B cell (primary cell): ENCODE measurements around the gene S100A1. TPM values are rescaled to one million over a fixed set of nuclear protein-coding genes. Genes with fewer than 3 reads are reported as not detected.

Experiments used
- ATAC-seq: fragments of 200-7000 bp; cut with Tn5 transposase; one replicate; pipeline ENCODE4 v1.10.0; 2021; ENCODE audit warnings: low read depth, mild to moderate bottlenecking, moderate number of reproducible peaks, moderate library complexity
- CTCF ChIA-PET: fragments of 350-600 bp; sonication (Branson Sonifier 250); formaldehyde crosslinking; loops from one replicate; lab custom pipeline; 2021; ENCODE audit warnings: antibody characterized with exemption, inconsistent platforms; lab: Charles Lee
- POLR2A ChIA-PET: fragments of 350-600 bp; sonication (Branson Sonifier 250); formaldehyde crosslinking; loops from one replicate; lab custom pipeline; 2021; ENCODE audit warnings: antibody characterized with exemption; lab: Charles Lee
- DNase-seq: peaks from one replicate; pipeline ENCODE4 v3.0.0; 2013
- H2AFZ ChIP-seq: 2 replicates; pipeline ENCODE4 v1.6.1; 2012; ENCODE audit warnings: mild to moderate bottlenecking, low read depth, low read length; ENCODE audit not compliant: insufficient read depth, poor library complexity, severe bottlenecking
- H3K27ac ChIP-seq, 2 donors: 1 replicate in 1 of 2; 2 replicates in 1 of 2; pipeline ENCODE4 v1.5.1; 2012 to 2013; ENCODE audit warnings: low read length in 2 of 2, mild to moderate bottlenecking in 2 of 2, moderate library complexity in 1 of 2
- H3K27me3 ChIP-seq, 4 experiments: fragments of 200-600 bp in 1 of 4; sonication (generic) in 1 of 4; replicated peaks in 1 of 4; 1 replicate in 2 of 4; 2 replicates in 2 of 4; pipeline versions ENCODE4 v1.6.1 to v1.7.0; 2013 to 2016; ENCODE audit warnings: low read length in 3 of 4, mild to moderate bottlenecking in 2 of 4, mixed read lengths in 1 of 4, moderate library complexity in 1 of 4; ENCODE audit not compliant: insufficient read depth in 4 of 4, control insufficient read depth in 3 of 4; ENCODE audit errors: control extremely low read depth in 1 of 4
- H3K36me3 ChIP-seq, 2 experiments: replicated peaks in 1 of 2; 1 replicate in 1 of 2; 2 replicates in 1 of 2; pipeline versions ENCODE4 v1.6.1 to v1.7.1; 2013; ENCODE audit warnings: low read length in 1 of 2; ENCODE audit not compliant: insufficient read depth in 2 of 2, control insufficient read depth in 1 of 2; ENCODE audit errors: control extremely low read depth in 1 of 2, extremely low read depth in 1 of 2
- H3K4me1 ChIP-seq, 2 donors: fragments of 200-600 bp in 1 of 2; sonication (generic) in 1 of 2; 1 replicate in 1 of 2; 2 replicates in 1 of 2; pipeline versions ENCODE4 v1.5.1 to v1.6.1; 2013 to 2017; ENCODE audit warnings: low read length in 2 of 2; ENCODE audit not compliant: control insufficient read depth in 2 of 2, insufficient read depth in 2 of 2
- H3K4me2 ChIP-seq: replicated peaks from 2 replicates; pipeline ENCODE3; 2012; ENCODE audit warnings: mild to moderate bottlenecking, low read depth, low read length; ENCODE audit not compliant: poor library complexity, severe bottlenecking
- H3K4me3 ChIP-seq, 5 experiments: fragments of 200-600 bp in 1 of 5; sonication (generic) in 1 of 5; 1 replicate in 3 of 5; 2 replicates in 2 of 5; pipeline versions ENCODE4 v1.5.1 to v1.7.0; 2011 to 2016; ENCODE audit warnings: low read length in 4 of 5, mild to moderate bottlenecking in 4 of 5, low read depth in 2 of 5, control low read depth in 1 of 5, moderate library complexity in 1 of 5; ENCODE audit not compliant: insufficient read depth in 1 of 5; ENCODE audit errors: control extremely low read depth in 1 of 5, extremely low read depth in 1 of 5
- H3K79me2 ChIP-seq: fragments of 200-600 bp; sonication (generic); one replicate; pipeline ENCODE4 v1.6.0; 2016; ENCODE audit warnings: low read length; ENCODE audit not compliant: control insufficient read depth, insufficient read depth
- H3K9ac ChIP-seq: fragments of 200-600 bp; sonication (generic); 2 replicates; pipeline ENCODE4 v1.6.1; 2017; ENCODE audit warnings: mild to moderate bottlenecking, low read length, moderate library complexity
- H3K9me3 ChIP-seq, 3 donors: one replicate each; pipeline versions ENCODE4 v1.6.1 to v1.7.1; 2013; ENCODE audit warnings: low read length in 2 of 3; ENCODE audit not compliant: control insufficient read depth in 2 of 3, insufficient read depth in 1 of 3; ENCODE audit errors: control extremely low read depth in 1 of 3
- H4K20me1 ChIP-seq: 2 replicates; pipeline ENCODE4 v1.6.0; 2012; ENCODE audit warnings: mild to moderate bottlenecking, low read length; ENCODE audit not compliant: insufficient read depth, control insufficient read depth, poor library complexity, severe bottlenecking
- H3K27ac Mint-ChIP-seq: one replicate; pipeline ENCODE4 v1.8.0; 2021; ENCODE audit warnings: mixed read lengths
- H3K27me3 Mint-ChIP-seq: one replicate; pipeline ENCODE4 v1.8.0; 2021; ENCODE audit warnings: mixed read lengths
- H3K4me1 Mint-ChIP-seq: one replicate; pipeline ENCODE4 v1.8.0; 2021; ENCODE audit warnings: mixed read lengths
- H3K4me3 Mint-ChIP-seq: one replicate; pipeline ENCODE4 v1.8.0; 2021; ENCODE audit warnings: mixed read lengths
- H3K9me3 Mint-ChIP-seq: one replicate; pipeline ENCODE4 v1.8.0; 2022; ENCODE audit warnings: mixed read lengths; ENCODE audit not compliant: insufficient read depth
- EZH2 ChIP-seq: IDR thresholded peaks from 2 replicates; pipeline ENCODE4 v1.6.1; 2012; ENCODE audit warnings: borderline replicate concordance, low read depth, mild to moderate bottlenecking, moderate library complexity, low read length; ENCODE audit not compliant: insufficient read depth, poor library complexity, severe bottlenecking
- WGBS: methylation state at CpG from one replicate; pipeline ENCODE4 v1.1.5; 2013; ENCODE audit warnings: missing lambda C conversion rate; ENCODE audit not compliant: insufficient coverage; 5-methylcytosine and 5-hydroxymethylcytosine counted together
- intact Hi-C: fragments of 100-400 bp; cut with micrococcal nuclease; formaldehyde crosslinking; loops from one replicate; pipeline ENCODE4 v1.10.0; 2022
- polyA plus RNA-seq: library from polyadenylated mRNA; depleted of rRNA; stranded (reverse); fragments of >200 nt; gene quantifications from 2 replicates; pipeline ENCODE4 v1.2.3, GENCODE V29; 2012
- total RNA-seq, 2 donors: library from RNA; stranded (reverse); fragments of 120-200 nt in 1 of 2; gene quantifications; 1 replicate in 1 of 2; 2 replicates in 1 of 2; pipeline versions ENCODE4 v1.2.3 to v1.2.4, GENCODE V29; 2013 to 2022
- TF ChIP-seq, protein P1 (sequence below): fragments of 200-600 bp; IDR thresholded peaks from one replicate; pipeline ENCODE4 v1.8.0; 2022; ENCODE audit warnings: antibody characterized with exemption, mild to moderate bottlenecking

The S100A1 gene
- total and polyA plus RNA-seq, 2 donors (not counting 1 experiment from before 2014, with no cell fraction given) = not detected

- H3K4me2 ChIP-seq = no peak overlapping the region
- H3K27ac ChIP-seq = no peak overlapping the region
- H3K4me1 Mint-ChIP-seq = no peaks in the 10 kb centered on the region
- H3K4me3 Mint-ChIP-seq = no peak overlapping the region
- no peak overlapping the region for H3K27ac Mint-ChIP-seq
- CTCF ChIA-PET = interaction anchor here (0.8 to 1.1 kb wide), 2 partner anchors 11 to 15 kb away, joined by 3 read pairs; no protein-coding TSS in a partner anchor
- intact Hi-C loops = no loop called here
- POLR2A ChIA-PET = no interaction called here
- H4K20me1 ChIP-seq = no peaks in the 10 kb centered on the region
- H3K27me3 Mint-ChIP-seq = no peaks in the 10 kb centered on the region
- H3K4me1 ChIP-seq = peaks cover 10% of the 10 kb centered on the region in 2 donors
- 92% methylated on average over 5 of the region's 5 CpGs for WGBS
- TF ChIP-seq, protein P1, sequence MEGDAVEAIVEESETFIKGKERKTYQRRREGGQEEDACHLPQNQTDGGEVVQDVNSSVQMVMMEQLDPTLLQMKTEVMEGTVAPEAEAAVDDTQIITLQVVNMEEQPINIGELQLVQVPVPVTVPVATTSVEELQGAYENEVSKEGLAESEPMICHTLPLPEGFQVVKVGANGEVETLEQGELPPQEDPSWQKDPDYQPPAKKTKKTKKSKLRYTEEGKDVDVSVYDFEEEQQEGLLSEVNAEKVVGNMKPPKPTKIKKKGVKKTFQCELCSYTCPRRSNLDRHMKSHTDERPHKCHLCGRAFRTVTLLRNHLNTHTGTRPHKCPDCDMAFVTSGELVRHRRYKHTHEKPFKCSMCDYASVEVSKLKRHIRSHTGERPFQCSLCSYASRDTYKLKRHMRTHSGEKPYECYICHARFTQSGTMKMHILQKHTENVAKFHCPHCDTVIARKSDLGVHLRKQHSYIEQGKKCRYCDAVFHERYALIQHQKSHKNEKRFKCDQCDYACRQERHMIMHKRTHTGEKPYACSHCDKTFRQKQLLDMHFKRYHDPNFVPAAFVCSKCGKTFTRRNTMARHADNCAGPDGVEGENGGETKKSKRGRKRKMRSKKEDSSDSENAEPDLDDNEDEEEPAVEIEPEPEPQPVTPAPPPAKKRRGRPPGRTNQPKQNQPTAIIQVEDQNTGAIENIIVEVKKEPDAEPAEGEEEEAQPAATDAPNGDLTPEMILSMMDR = no peak
- no peak for TF ChIP-seq EZH2
- H3K27me3 ChIP-seq = no peaks in the 10 kb centered on the region
- no peak overlapping the region for H3K9ac ChIP-seq
- no peak overlapping the region for H2AFZ ChIP-seq
- H3K4me3 ChIP-seq = no peak overlapping the region
- H3K36me3 ChIP-seq = no peaks in the 10 kb centered on the region
- DNase-seq (no peak), ATAC-seq (no peak)
- no peaks in the 10 kb centered on the region for H3K9me3 ChIP-seq
- no peaks in the 10 kb centered on the region for H3K9me3 Mint-ChIP-seq
- H3K79me2 ChIP-seq = no peaks in the 10 kb centered on the region
These were observed 14.8 kb upstream of the S100A1 start for GRCh38 chr1:153613406-153613805.

DNA sequence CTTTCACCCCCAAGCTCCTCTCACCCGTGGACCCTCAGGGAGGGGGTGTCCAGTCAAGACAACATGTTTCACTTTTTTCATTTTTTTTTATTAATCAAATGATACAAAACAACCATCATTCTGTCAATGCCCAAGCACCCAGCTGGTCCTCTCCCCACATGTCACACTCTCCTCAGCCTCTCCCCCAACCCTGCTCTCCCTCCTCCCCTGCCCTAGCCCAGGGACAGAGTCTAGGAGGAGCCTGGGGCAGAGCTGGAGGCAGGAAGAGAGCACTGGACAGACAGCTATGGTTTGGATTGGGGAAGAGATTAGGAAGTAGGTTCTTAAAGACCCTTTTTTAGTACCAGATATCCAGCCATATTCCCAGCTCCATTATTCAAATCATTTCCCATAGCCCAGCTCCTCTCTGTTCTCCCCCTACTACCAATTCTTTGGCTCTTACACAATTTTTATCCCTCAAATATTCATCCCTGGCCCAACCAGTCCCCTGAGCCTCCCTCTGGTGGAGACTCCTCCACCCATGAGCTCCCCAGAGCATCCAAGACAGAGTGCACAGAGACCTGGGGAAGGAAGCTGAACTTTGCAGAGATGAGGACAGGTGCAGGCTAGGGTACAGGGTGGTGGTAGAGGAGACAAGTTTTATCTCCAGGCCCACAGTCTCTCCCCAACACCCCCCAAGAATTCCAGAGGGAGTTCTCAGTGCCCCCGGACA, 13.9 kb upstream of the S100A1 start:
- H3K27ac ChIP-seq = no peak overlapping the region
- no peak overlapping the region for H3K9ac ChIP-seq
- ChIA-PET POLR2A (no interaction called here), CTCF (interaction anchor here (0.8 to 1.3 kb wide), 3 partner anchors 10 to 14 kb away, joined by 3 read pairs; no protein-coding TSS in a partner anchor)
- ATAC-seq (no peak), DNase-seq (no peak)
- no peak overlapping the region for H2AFZ ChIP-seq
- no peak overlapping the region for H3K4me2 ChIP-seq
- no peaks in the 10 kb centered on the region for H3K36me3 ChIP-seq
- no peaks in the 10 kb centered on the region for H3K27me3 Mint-ChIP-seq
- no peaks in the 10 kb centered on the region for H3K4me1 Mint-ChIP-seq
- H3K9me3 Mint-ChIP-seq = no peaks in the 10 kb centered on the region
- H3K27ac Mint-ChIP-seq = no peak overlapping the region
- TF ChIP-seq, protein P1 = no peak
- TF ChIP-seq EZH2 = no peak
- no peaks in the 10 kb centered on the region for H3K9me3 ChIP-seq
- H3K4me3 Mint-ChIP-seq = no peak overlapping the region
- WGBS = 92% methylated on average over 2 of the region's 2 CpGs
- intact Hi-C loops = no loop called here
- no peaks in the 10 kb centered on the region for H3K27me3 ChIP-seq
- H4K20me1 ChIP-seq = no peaks in the 10 kb centered on the region
- peaks cover 10% of the 10 kb centered on the region in 2 donors for H3K4me1 ChIP-seq
- H3K79me2 ChIP-seq = no peaks in the 10 kb centered on the region
- no peak overlapping the region for H3K4me3 ChIP-seq
